ENCODE data around the gene LMTK2.

Gene LMTK2

DNA sequence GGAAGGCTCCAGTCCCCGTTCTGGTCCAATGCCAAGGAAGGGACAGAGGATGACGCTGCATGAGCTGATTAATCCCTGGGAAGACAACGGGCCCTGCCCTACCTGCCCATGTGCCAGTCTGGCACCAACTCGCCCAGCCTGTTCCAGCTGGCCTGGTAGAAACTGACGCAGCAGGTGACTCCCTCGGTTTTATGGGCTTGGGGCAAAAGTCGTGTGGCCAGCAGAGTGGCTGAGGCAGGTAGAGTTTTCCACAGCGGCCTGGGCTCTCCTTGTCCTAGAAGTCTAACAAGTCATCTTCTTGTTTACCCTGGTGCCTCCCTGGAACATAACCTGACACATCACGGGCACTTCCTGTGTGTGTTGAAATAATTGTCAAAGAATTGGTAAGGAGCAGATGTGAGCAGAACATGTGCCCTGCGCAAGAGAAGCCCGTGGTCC, 20.4 kb upstream of the LMTK2 start:
- Histone ChIP-seq H3K4me1 (ENCODE audit: insufficient read depth, low read length) (no peaks in the 10 kb centered on the region), H3K36me3 (ENCODE audit: insufficient read depth, low read length) (no peaks in the 10 kb centered on the region), H3K9me3 (ENCODE audit: control insufficient read depth, insufficient read depth, low read length) (no peaks in the 10 kb centered on the region), H3K9ac (ENCODE audit: low read depth, low read length) (no peak overlapping the region)

DNA sequence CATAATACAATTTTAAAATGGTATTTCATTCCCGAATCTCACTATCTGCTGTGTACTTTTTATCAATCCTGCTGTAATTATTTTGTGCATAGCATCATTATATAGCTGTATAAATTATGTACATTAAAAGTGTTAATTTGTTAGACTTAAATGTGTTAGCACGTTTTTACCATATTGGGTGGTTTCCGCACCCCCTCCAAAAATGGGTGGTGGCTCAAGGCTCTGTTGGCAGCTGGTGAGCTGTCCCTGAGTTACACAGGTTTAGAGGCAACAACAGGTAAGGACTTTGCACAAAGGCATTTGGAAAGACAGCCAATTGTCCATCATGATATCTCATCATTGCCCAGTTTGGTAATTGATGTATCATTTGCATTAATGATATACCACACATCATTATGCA, 18.6 kb upstream of the LMTK2 start:
- Histone ChIP-seq H3K4me1 (ENCODE audit: insufficient read depth, low read length) (no peaks in the 10 kb centered on the region), H3K36me3 (ENCODE audit: insufficient read depth, low read length) (no peaks in the 10 kb centered on the region), H3K9me3 (ENCODE audit: control insufficient read depth, insufficient read depth, low read length) (no peaks in the 10 kb centered on the region; the same call in 1 of the 2 replicates), H3K9ac (ENCODE audit: low read depth, low read length) (no peak overlapping the region)

DNA sequence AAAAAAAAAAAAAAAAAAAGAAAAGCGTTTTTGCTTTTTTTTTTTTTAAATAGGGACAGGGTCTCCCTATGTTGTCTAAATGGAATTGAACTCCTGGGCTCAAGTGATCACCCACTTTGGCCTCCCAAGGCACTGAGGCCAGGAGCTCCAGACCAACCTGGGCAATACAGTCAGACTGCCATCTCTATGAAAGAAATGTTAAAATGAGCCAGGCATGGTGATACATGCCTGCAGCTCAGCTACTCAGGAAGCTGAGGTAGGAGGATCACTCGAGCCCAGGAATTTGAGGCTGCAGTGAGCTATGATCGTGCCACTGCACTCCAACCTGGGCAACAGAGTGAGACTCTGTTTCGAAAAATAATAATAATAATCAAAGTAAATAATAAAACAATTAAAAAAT, 16.5 kb upstream of the LMTK2 start:
- no peaks in the 10 kb centered on the region for H3K36me3 ChIP-seq (ENCODE audit: insufficient read depth, low read length)
- H3K9me3 ChIP-seq (ENCODE audit: control insufficient read depth, insufficient read depth, low read length) = no peaks in the 10 kb centered on the region; the same call in 1 of the 2 replicates
- H3K9ac ChIP-seq (ENCODE audit: low read depth, low read length) = no peak overlapping the region
- no peaks in the 10 kb centered on the region for H3K4me1 ChIP-seq (ENCODE audit: insufficient read depth, low read length)

DNA sequence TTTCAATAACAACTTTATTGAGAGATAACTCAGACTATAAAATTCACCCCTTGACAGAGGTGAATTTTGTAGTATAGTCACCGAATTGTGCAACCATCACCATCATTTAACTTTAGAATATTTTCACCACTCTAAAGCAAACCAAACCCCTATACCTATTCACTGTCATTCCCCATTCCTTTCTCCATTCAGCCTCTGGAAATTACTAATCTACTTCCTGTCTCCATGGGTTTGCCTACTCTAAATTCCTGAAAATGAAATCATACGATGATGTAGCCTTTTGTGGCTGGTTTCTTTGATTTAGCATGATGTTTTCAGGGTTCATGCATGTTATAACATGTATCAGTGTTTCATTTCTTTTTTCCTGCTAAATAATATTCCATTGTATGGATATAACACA, 15.6 kb upstream of the LMTK2 start:
- Histone ChIP-seq H3K9me3 (ENCODE audit: control insufficient read depth, insufficient read depth, low read length) (no peaks in the 10 kb centered on the region; the same call in 1 of the 2 replicates), H3K4me1 (ENCODE audit: insufficient read depth, low read length) (no peaks in the 10 kb centered on the region), H3K36me3 (ENCODE audit: insufficient read depth, low read length) (no peaks in the 10 kb centered on the region), H3K9ac (ENCODE audit: low read depth, low read length) (no peak overlapping the region)

DNA sequence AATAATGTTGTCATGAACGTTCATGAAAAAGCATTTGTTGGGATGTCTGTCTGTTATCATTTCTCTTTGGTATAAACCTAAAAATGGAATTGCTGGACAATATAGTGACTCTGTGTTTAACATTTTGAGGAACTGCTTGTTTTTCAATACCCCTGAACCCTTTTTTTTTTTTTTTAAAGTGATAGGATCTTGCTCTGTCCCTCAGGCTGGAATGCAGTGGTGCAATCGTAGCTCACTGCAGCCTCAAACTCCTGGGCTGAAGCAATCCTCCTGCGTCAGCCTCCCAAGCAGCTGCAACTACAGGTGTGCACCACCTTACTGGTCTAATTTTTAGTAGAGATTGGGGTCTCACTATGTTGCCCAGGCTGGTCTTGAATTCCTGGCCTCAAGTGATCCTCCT, 15.1 kb upstream of the LMTK2 start:
- H3K4me1 ChIP-seq (ENCODE audit: insufficient read depth, low read length) = no peaks in the 10 kb centered on the region
- H3K9ac ChIP-seq (ENCODE audit: low read depth, low read length) = no peak overlapping the region
- H3K36me3 ChIP-seq (ENCODE audit: insufficient read depth, low read length) = no peaks in the 10 kb centered on the region
- no peaks in the 10 kb centered on the region; the same call in 1 of the 2 replicates for H3K9me3 ChIP-seq (ENCODE audit: control insufficient read depth, insufficient read depth, low read length)

DNA sequence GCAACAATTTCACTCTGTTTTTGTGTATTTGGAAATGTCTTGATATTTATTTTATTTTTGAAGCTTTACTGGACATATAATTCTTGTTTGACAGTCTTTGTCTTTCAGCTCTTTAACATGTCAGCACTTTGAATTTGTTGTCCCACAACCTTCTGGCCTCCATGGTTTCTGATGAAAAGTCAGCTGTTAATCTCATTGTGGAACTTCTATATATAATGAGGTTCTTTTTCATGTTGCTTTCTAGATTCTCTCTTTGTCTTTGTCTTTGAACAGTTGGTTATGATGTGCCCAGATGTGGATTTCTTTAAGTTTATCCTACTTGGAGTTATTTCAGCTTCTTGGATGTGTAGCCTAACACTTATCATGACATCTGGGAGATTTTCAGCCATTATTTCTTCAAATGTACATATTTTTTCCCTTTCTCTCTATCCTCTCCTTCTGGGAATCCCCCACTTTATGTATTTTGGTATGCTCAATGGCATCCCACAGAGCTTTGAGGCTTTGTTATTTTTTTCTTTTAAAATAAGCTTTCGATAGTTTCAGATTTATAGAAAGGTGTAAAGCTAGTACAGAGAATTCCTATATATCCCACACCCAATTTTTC, 9.5 kb upstream of the LMTK2 start:
- Histone ChIP-seq H3K9ac (ENCODE audit: low read depth, low read length) (no peak overlapping the region), H3K36me3 (ENCODE audit: insufficient read depth, low read length) (no peaks in the 10 kb centered on the region), H3K9me3 (ENCODE audit: control insufficient read depth, insufficient read depth, low read length) (peaks cover 3% of the 10 kb centered on the region; the same call in 1 of the 2 replicates), H3K4me1 (ENCODE audit: insufficient read depth, low read length) (no peaks in the 10 kb centered on the region)

DNA sequence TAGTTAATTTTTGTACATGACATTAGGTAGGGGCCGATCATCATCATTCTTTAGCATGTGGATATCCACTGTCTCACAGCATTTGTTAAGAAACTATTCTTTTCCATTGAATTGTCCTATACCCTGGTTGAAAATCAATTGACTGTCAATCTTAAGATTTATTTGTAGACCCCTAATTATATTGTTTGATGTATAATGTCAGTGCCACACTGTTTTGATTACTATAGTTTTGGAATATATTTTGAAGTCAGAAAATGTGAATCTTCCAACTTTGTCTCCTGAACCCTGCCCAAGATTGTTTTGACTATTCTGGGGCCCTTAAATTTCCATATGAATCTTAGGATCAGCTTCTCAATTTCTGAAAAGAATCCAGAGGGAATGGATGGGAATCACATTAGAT, 6.6 kb upstream of the LMTK2 start:
- Histone ChIP-seq H3K4me1 (ENCODE audit: insufficient read depth, low read length) (no peaks in the 10 kb centered on the region), H3K9me3 (ENCODE audit: control insufficient read depth, insufficient read depth, low read length) (peaks cover 3% of the 10 kb centered on the region)

DNA sequence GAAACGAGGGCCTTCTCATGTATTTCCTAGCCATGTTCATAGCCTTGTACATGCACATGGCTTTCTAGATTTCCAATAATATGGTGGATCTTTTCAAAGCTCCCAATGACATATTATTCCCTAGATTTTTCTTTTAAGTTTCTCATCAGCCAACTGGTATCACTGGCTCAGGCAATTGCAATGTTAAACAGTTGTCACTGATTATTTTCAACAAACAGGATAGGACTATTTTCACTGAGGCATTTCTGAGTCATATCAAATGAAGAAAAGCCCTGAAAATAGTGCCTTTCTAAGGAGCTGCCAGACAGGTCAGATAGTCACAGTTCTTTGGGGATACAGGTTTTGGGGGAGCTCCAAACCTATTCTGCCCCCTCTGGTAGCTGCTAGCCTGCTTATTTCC, 4.5 kb upstream of the LMTK2 start:
- Histone ChIP-seq H3K9me3 (ENCODE audit: control insufficient read depth, insufficient read depth, low read length) (peaks cover 3% of the 10 kb centered on the region), H3K9ac (ENCODE audit: low read depth, low read length) (no peak overlapping the region), H3K4me1 (ENCODE audit: insufficient read depth, low read length) (no peaks in the 10 kb centered on the region), H3K36me3 (ENCODE audit: insufficient read depth, low read length) (no peaks in the 10 kb centered on the region)

More for the DNA sequence above, 6.6 kb upstream of the LMTK2 start:
- Histone ChIP-seq H3K9ac (ENCODE audit: low read depth, low read length) (no peak overlapping the region), H3K36me3 (ENCODE audit: insufficient read depth, low read length) (no peaks in the 10 kb centered on the region)

DNA sequence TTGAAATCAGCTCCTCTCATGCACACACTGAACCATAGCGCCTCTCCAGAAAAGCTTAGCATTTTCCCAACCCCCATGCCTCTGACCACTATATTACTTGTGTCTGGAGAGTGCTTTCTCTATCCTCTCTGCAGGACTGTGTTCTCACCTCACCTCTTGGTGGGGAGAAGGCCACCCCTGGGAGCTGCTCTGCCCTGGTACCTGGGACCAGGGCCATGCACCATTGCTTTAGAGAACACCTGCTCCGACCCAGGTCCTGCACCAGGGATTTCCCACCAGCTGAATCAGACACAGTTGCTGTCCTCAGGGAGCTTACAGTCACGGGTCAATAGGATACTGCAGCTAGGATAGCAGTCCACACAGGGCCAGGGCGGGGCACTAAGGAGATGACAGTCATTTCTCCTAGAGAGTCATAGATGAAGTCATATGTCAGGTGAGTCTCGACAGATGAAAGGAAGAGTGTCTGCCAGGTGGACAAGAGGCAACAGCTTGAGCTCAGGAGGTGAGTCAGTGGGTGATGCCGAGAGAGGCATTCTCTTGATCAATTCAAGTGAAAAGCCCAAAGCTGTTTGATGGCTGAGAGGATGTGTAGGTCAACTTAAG, 619 bp upstream of the LMTK2 start:
- no peak overlapping the region for H3K9ac ChIP-seq (ENCODE audit: low read depth, low read length)
- no peaks in the 10 kb centered on the region; the same call in 1 of the 2 replicates for H3K9me3 ChIP-seq (ENCODE audit: control insufficient read depth, insufficient read depth, low read length)
- peaks cover 15% of the 10 kb centered on the region for H3K4me1 ChIP-seq (ENCODE audit: insufficient read depth, low read length)
- H3K36me3 ChIP-seq (ENCODE audit: insufficient read depth, low read length) = no peaks in the 10 kb centered on the region

DNA sequence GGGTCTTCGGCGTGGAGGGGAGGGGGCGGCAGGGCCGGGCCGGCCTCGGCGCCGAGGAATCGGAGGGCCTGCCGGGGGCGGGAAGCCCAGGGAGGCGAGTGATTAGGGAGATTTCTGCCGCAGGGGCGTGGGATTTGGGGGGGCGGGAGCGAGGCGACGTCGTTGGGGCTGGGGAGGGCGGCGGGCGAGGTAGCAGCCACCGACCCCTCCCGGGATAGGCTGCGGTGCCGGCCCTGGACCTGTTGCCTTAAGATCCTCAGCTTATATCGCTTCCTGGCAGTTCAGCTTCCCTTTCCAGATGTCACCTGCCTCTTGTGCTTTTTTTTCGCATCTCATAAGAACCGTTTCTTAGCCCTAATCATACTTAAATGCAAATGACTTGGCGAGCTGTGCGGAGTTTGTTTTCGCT, 655 bp downstream of the LMTK2 start:
- no peaks in the 10 kb centered on the region; the same call in 1 of the 2 replicates for H3K9me3 ChIP-seq (ENCODE audit: control insufficient read depth, insufficient read depth, low read length)
- peak overlapping the region; percentile 77; the same call in 1 of the 2 replicates for H3K9ac ChIP-seq (ENCODE audit: low read depth, low read length)
- H3K36me3 ChIP-seq (ENCODE audit: insufficient read depth, low read length) = no peaks in the 10 kb centered on the region
- peaks cover 16% of the 10 kb centered on the region for H3K4me1 ChIP-seq (ENCODE audit: insufficient read depth, low read length)

DNA sequence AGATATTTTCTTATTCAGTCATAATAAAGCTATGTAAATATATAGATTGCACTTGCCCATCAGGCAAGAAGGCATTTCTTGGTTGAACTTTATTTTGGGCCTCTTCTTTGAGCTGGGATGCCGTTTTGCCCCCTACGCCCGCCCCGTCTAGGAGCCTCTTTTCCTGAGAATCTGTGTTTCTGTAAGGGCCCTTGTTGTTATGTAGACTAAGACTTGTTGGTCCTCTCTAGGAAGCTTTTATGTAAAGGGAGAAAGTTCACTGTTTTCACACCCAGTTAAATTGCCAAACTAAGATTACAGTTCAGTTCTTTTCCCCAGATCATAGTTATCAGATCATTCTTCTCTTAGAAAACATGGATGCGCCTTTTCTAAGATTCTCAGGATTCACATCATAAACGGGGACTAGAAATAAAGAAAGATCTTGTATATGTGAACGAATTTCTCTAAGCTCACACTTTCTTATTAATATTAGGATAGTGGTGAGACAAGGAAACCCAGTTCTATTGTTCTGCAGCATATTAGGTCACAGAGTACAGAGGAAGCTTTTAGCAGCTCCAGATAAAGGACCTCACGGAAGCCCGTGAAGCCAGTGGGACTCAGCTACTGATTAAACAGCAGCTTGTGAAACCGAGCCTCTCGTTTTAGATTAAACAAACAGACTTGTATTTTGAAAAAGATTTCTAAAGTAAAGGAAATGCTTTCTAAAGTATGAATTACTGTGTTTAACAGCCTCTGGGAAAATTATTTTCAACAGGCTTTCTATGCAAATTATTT, 3.8 kb downstream of the LMTK2 start:
- peaks cover 16% of the 10 kb centered on the region for H3K4me1 ChIP-seq (ENCODE audit: insufficient read depth, low read length)
- no peaks in the 10 kb centered on the region for H3K9me3 ChIP-seq (ENCODE audit: control insufficient read depth, insufficient read depth, low read length)
- no peak overlapping the region for H3K9ac ChIP-seq (ENCODE audit: low read depth, low read length)
- H3K36me3 ChIP-seq (ENCODE audit: insufficient read depth, low read length) = no peaks in the 10 kb centered on the region

DNA sequence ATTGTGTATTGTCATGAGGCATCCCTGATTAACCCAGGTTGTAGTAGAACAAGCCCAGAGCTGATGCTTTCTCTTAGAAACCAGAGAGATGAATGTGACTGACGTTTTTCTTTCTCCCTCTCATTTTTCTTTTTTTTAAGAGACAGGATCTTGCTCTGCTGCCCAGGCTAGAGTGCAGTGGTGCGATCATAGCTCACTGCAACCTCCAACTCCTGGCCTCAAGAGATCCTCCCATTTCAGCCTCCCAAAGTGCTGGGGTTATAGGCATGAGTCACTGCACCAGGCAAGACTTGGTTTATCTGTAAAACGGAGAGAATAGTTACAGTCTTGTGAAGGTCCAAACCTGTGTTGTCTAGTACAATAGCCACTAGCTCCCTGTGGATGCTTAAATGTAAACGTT, 5.4 kb downstream of the LMTK2 start:
- no peaks in the 10 kb centered on the region for H3K36me3 ChIP-seq (ENCODE audit: insufficient read depth, low read length)
- no peaks in the 10 kb centered on the region for H3K9me3 ChIP-seq (ENCODE audit: control insufficient read depth, insufficient read depth, low read length)
- peaks cover 20% of the 10 kb centered on the region for H3K4me1 ChIP-seq (ENCODE audit: insufficient read depth, low read length)
- H3K9ac ChIP-seq (ENCODE audit: low read depth, low read length) = no peak overlapping the region

DNA sequence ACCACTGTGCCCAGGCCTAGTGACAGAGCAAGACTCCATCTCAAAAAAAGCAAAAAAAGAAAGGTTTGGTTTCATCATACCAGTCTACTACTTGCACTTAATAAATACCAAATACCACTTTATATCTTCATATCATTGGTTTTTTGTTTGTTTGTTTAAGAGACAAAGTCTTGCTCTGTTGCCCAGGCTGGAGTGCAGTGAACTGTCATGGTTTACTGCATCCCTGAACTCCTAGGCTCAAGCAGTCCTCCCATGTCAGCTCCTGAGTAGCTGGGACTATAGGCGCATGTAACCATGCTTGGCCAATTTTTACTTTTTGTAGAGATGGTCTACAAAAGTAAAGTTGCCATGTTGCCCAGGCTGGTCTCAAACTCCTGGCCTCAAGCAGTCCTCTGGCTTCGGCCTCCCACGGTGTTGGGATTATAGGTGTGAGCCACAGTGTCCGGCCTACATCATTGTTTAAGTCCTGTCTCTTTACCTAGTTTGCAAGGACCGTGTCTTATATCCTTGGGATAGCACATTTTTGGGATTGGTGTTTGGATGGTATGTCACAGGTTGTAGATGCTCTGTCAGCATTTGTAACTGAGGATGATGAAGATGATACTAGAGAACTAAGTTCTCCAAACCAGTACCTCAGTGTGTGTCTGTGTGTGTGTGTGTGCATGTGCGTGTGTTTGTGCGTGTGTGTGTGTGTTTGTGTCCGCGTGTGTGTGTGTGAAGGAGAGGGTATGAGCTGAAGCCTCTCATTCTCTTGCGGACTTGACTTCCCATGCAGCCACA, 9.3 kb downstream of the LMTK2 start:
- no peak overlapping the region for H3K9ac ChIP-seq (ENCODE audit: low read depth, low read length)
- H3K9me3 ChIP-seq (ENCODE audit: control insufficient read depth, insufficient read depth, low read length) = no peaks in the 10 kb centered on the region
- H3K36me3 ChIP-seq (ENCODE audit: insufficient read depth, low read length) = no peaks in the 10 kb centered on the region
- H3K4me1 ChIP-seq (ENCODE audit: insufficient read depth, low read length) = peaks cover 15% of the 10 kb centered on the region
